Glutamatergic neuron (in vitro differentiated cells): ENCODE measurements around the gene RBM18. TPM values are rescaled to one million over a fixed set of nuclear protein-coding genes. Genes with fewer than 3 reads are reported as not detected.

Experiments used
- DNase-seq: peaks from one replicate; pipeline ENCODE4 v3.0.0; 2022
- H3K27ac Mint-ChIP-seq: one replicate; pipeline ENCODE4 v1.8.0; 2020; ENCODE audit warnings: mild to moderate bottlenecking, mixed read lengths, inconsistent platforms; ENCODE audit not compliant: unreplicated experiment
- H3K27me3 Mint-ChIP-seq: one replicate; pipeline ENCODE4 v1.8.0; 2020; ENCODE audit warnings: mild to moderate bottlenecking, moderate library complexity, mixed read lengths, inconsistent platforms; ENCODE audit not compliant: unreplicated experiment
- H3K36me3 Mint-ChIP-seq: one replicate; pipeline ENCODE4 v1.8.0; 2020; ENCODE audit warnings: mild to moderate bottlenecking, mixed read lengths, inconsistent platforms; ENCODE audit not compliant: unreplicated experiment
- H3K4me1 Mint-ChIP-seq: one replicate; pipeline ENCODE4 v1.8.0; 2020; ENCODE audit warnings: mild to moderate bottlenecking, low read depth, mixed read lengths, inconsistent platforms; ENCODE audit not compliant: unreplicated experiment
- H3K4me3 Mint-ChIP-seq: one replicate; pipeline ENCODE4 v1.8.0; 2020; ENCODE audit warnings: mild to moderate bottlenecking, mixed read lengths, inconsistent platforms; ENCODE audit not compliant: unreplicated experiment
- H3K9me3 Mint-ChIP-seq: one replicate; pipeline ENCODE4 v1.8.0; 2020; ENCODE audit warnings: mild to moderate bottlenecking, moderate library complexity, mixed read lengths, inconsistent platforms; ENCODE audit not compliant: unreplicated experiment
- CTCF ChIP-seq: fragments of 200-600 bp; sonication (generic); IDR thresholded peaks from one replicate; pipeline ENCODE4 v1.5.0; 2021; ENCODE audit not compliant: partially characterized antibody, unreplicated experiment
- total RNA-seq: library from RNA; stranded (reverse); fragmentation: NEBNext Ultra II Directional; extraction: Animal tissue kit (Norgen Biotek cat#: 25700); gene quantifications from one replicate; pipeline ENCODE4 v1.2.1, GENCODE V29; 2021; ENCODE audit not compliant: unreplicated experiment

RBM18 gene
- total RNA-seq, 1 donor from 2014 or later = 27.3 TPM

GRCh38 chr9:122190597-122191381 is 73.9 kb downstream of the RBM18 start:
- Mint-ChIP-seq H3K4me3 (no peak overlapping the region), H3K27me3 (no peaks in the 10 kb centered on the region), H3K9me3 (no peaks in the 10 kb centered on the region), H3K36me3 (no peaks in the 10 kb centered on the region), H3K4me1 (no peaks in the 10 kb centered on the region), H3K27ac (no peak overlapping the region)
- no peak for TF ChIP-seq CTCF
- DNase-seq = no peak

GRCh38 chr9:122188369-122188768 is 76.3 kb downstream of the RBM18 start:
- Mint-ChIP-seq H3K27ac (no peak overlapping the region), H3K4me3 (no peak overlapping the region), H3K9me3 (no peaks in the 10 kb centered on the region), H3K4me1 (no peaks in the 10 kb centered on the region), H3K27me3 (no peaks in the 10 kb centered on the region), H3K36me3 (no peaks in the 10 kb centered on the region)
- no peak for TF ChIP-seq CTCF
- DNase-seq = no peak

Other genes with a start within 250 kb of the RBM18 start
- 23.9 TPM for gene TTLL11, start 171.5 kb downstream of the RBM18 start, total RNA-seq
- gene NDUFA8, start 105.1 kb downstream of the RBM18 start, total RNA-seq = 46.1 TPM
- not detected for gene MORN5, start 104.9 kb downstream of the RBM18 start, total RNA-seq
- 2.8 TPM for gene LHX6, start 35.9 kb downstream of the RBM18 start, total RNA-seq
- 16.9 TPM for gene MRRF, start within 50 bp of the RBM18 start, total RNA-seq
- gene PTGS1, start 106.2 kb upstream of the RBM18 start, total RNA-seq = 0.39 TPM
- not detected for gene OR1J1, start 213.1 kb upstream of the RBM18 start, total RNA-seq
- not detected for gene OR1J2, start 246.0 kb upstream of the RBM18 start, total RNA-seq